Common myeloid progenitor, CD34-positive (primary cell): Measurements from ENCODE around the gene TTYH3.

Source experiments
- CTCF ChIA-PET: fragments of 350-600 bp; sonication (Branson Sonifier 250); formaldehyde crosslinking; loops from one replicate; lab custom pipeline; 2021; ENCODE audit warnings: antibody characterized with exemption; lab: Charles Lee
- POLR2A ChIA-PET: fragments of 350-600 bp; sonication (Branson Sonifier 250); formaldehyde crosslinking; loops from one replicate; lab custom pipeline; 2021; ENCODE audit warnings: antibody characterized with exemption; lab: Charles Lee
- DNase-seq, 3 donors: peaks; one replicate each; pipeline versions ENCODE4 v3.0.0 to v3.0.0-alpha.2; 2013
- H3K27ac ChIP-seq, 2 experiments: 1 replicate in 1 of 2; 2 replicates in 1 of 2; pipeline ENCODE4 v1.7.0; 2013; ENCODE audit warnings: inconsistent platforms in 2 of 2, low read length in 2 of 2, mild to moderate bottlenecking in 2 of 2, low read depth in 1 of 2, moderate library complexity in 1 of 2; ENCODE audit not compliant: severe bottlenecking in 2 of 2, insufficient read depth in 1 of 2, poor library complexity in 1 of 2
- H3K27me3 ChIP-seq, 5 experiments: replicated peaks in 2 of 5; 1 replicate in 3 of 5; 2 replicates in 2 of 5; pipeline versions ENCODE4 v1.6.1 to v1.7.0; 2013; ENCODE audit warnings: low read length in 4 of 5, mild to moderate bottlenecking in 2 of 5, moderate library complexity in 2 of 5, inconsistent platforms in 1 of 5; ENCODE audit not compliant: insufficient read depth in 5 of 5, control insufficient read depth in 4 of 5
- H3K36me3 ChIP-seq, 4 experiments: 1 replicate in 2 of 4; 2 replicates in 2 of 4; pipeline versions ENCODE4 v1.6.1 to v1.7.0; 2013; ENCODE audit warnings: low read length in 3 of 4, control low read depth in 1 of 4, mild to moderate bottlenecking in 1 of 4; ENCODE audit not compliant: control insufficient read depth in 4 of 4, insufficient read depth in 4 of 4
- H3K4me1 ChIP-seq, 4 experiments: 1 replicate in 3 of 4; 2 replicates in 1 of 4; pipeline versions ENCODE4 v1.6.1 to v1.7.1; 2013; ENCODE audit warnings: low read length in 3 of 4, mild to moderate bottlenecking in 3 of 4, control low read depth in 1 of 4, inconsistent platforms in 1 of 4, moderate library complexity in 1 of 4; ENCODE audit not compliant: control insufficient read depth in 4 of 4, insufficient read depth in 4 of 4; ENCODE audit errors: control extremely low read depth in 1 of 4
- H3K4me3 ChIP-seq, 7 experiments: 1 replicate in 4 of 7; 2 replicates in 3 of 7; pipeline versions ENCODE4 v1.5.1 to v1.7.0; 2013; ENCODE audit warnings: mild to moderate bottlenecking in 7 of 7, low read length in 6 of 7, moderate library complexity in 6 of 7, inconsistent platforms in 2 of 7, low read depth in 2 of 7, control low read depth in 1 of 7; ENCODE audit not compliant: insufficient read depth in 4 of 7, control insufficient read depth in 1 of 7; ENCODE audit errors: extremely low read depth in 1 of 7
- H3K9me3 ChIP-seq, 5 experiments: 1 replicate in 4 of 5; 2 replicates in 1 of 5; pipeline versions ENCODE4 v1.6.1 to v1.7.1; 2013; ENCODE audit warnings: low read length in 4 of 5, mild to moderate bottlenecking in 2 of 5, inconsistent platforms in 1 of 5, low read depth in 1 of 5, moderate library complexity in 1 of 5; ENCODE audit not compliant: control insufficient read depth in 4 of 5, insufficient read depth in 2 of 5; ENCODE audit errors: control extremely low read depth in 1 of 5
- WGBS: methylation state at CpG from one replicate; pipeline ENCODE4 v1.1.5; 2013; ENCODE audit not compliant: insufficient coverage; 5-methylcytosine and 5-hydroxymethylcytosine counted together

Gene TTYH3

GRCh38 chr7:2644562-2645273 lies 12.9 kb downstream of the TTYH3 start:
- 86% methylated on average over 14 of the region's 18 CpGs for WGBS
- no peak for DNase-seq
- Histone ChIP-seq H3K4me3 (peak overlapping the region in 5 of 7 experiments; percentile 10 to 58 (median 40)), H3K9me3 (no peaks in the 10 kb centered on the region), H3K27me3 (no peaks in the 10 kb centered on the region), H3K4me1 (peaks cover 0 to 49% (median 43%) of the 10 kb centered on the region in 4 experiments), H3K27ac (no peak overlapping the region), H3K36me3 (peaks cover 0 to 42% (median 17%) of the 10 kb centered on the region in 4 experiments)
- ChIA-PET POLR2A (interaction anchor here (0.8 to 1.5 kb wide), 4 partner anchors 12 to 36 kb away, joined by 3 to 5 read pairs (median 4); no protein-coding TSS in a partner anchor), CTCF (interaction anchor here (0.8 to 4.6 kb wide), 15 partner anchors 9 to 194 kb away, joined by 3 to 33 read pairs (median 4); no protein-coding TSS in a partner anchor)

- H3K27ac ChIP-seq: no peak overlapping the region
- peak; percentile 48 to 86 (median 84) for DNase-seq
- H3K4me1 ChIP-seq: peaks cover 0 to 49% (median 43%) of the 10 kb centered on the region in 4 experiments
- ChIA-PET POLR2A (interaction anchor here (0.6 to 1.5 kb wide), 5 partner anchors 13 to 49 kb away, joined by 3 to 5 read pairs (median 4); no protein-coding TSS in a partner anchor), CTCF (interaction anchor here (0.8 to 4.6 kb wide), 13 partner anchors 9 to 194 kb away, joined by 3 to 33 read pairs (median 4); no protein-coding TSS in a partner anchor)
- H3K27me3 ChIP-seq: no peaks in the 10 kb centered on the region
- H3K9me3 ChIP-seq: no peaks in the 10 kb centered on the region
- WGBS: 3% methylated on average over 14 of the region's 14 CpGs
- peaks cover 0 to 46% (median 22%) of the 10 kb centered on the region in 4 experiments for H3K36me3 ChIP-seq
- H3K4me3 ChIP-seq: peak overlapping the region in 5 of 7 experiments; percentile 23 to 58 (median 40)
Measured at GRCh38 chr7:2645274-2645868, 13.6 kb downstream of the TTYH3 start.

- H3K27me3 ChIP-seq: no peaks in the 10 kb centered on the region
Measured at GRCh38 chr7:2646336-2646679, 14.5 kb downstream of the TTYH3 start.

GRCh38 chr7:2646680-2647571 lies 15.1 kb downstream of the TTYH3 start:
- DNase-seq: no peak
- H3K4me3 ChIP-seq: no peak overlapping the region
- WGBS: 97% methylated on average over 51 of the region's 73 CpGs
- no peaks in the 10 kb centered on the region for H3K27me3 ChIP-seq
- no peak overlapping the region for H3K27ac ChIP-seq
- H3K4me1 ChIP-seq: peaks cover 0 to 37% (median 32%) of the 10 kb centered on the region in 4 experiments
- CTCF ChIA-PET: interaction anchor here (2.2 kb wide), 1 partner anchor 12 kb away, joined by 6 read pairs; no protein-coding TSS in a partner anchor
- H3K36me3 ChIP-seq: peaks cover 0 to 45% (median 25%) of the 10 kb centered on the region in 4 experiments
- H3K9me3 ChIP-seq: no peaks in the 10 kb centered on the region
- POLR2A ChIA-PET: no interaction called here

More at GRCh38 chr7:2646336-2646679, 14.5 kb downstream of the TTYH3 start:
- DNase-seq: no peak
- Histone ChIP-seq H3K36me3 (peaks cover 0 to 46% (median 22%) of the 10 kb centered on the region in 4 experiments), H3K27ac (no peak overlapping the region), H3K9me3 (no peaks in the 10 kb centered on the region), H3K4me3 (no peak overlapping the region), H3K4me1 (peaks cover 0 to 43% (median 37%) of the 10 kb centered on the region in 4 experiments)
- WGBS: 94% methylated on average over 8 of the region's 10 CpGs
- ChIA-PET POLR2A (no interaction called here), CTCF (interaction anchor here (1.9 to 4.6 kb wide), 3 partner anchors 8 to 13 kb away, joined by 4 to 33 read pairs (median 6); no protein-coding TSS in a partner anchor)

GRCh38 chr7:2647594-2648172 lies 15.9 kb downstream of the TTYH3 start:
- 95% methylated on average over 12 of the region's 15 CpGs for WGBS
- CTCF ChIA-PET: interaction anchor here (1.2 to 1.4 kb wide), 2 partner anchors 11 to 39 kb away, joined by 3 to 5 read pairs; no protein-coding TSS in a partner anchor
- Histone ChIP-seq H3K27ac (no peak overlapping the region), H3K4me1 (peaks cover 0 to 40% (median 32%) of the 10 kb centered on the region in 4 experiments), H3K27me3 (no peaks in the 10 kb centered on the region), H3K4me3 (no peak overlapping the region), H3K36me3 (peaks cover 0 to 51% (median 33%) of the 10 kb centered on the region in 4 experiments), H3K9me3 (no peaks in the 10 kb centered on the region)
- POLR2A ChIA-PET: interaction anchor here (0.9 to 1.4 kb wide), 2 partner anchors 13 to 16 kb away, joined by 3 to 4 read pairs; no protein-coding TSS in a partner anchor
- DNase-seq: no peak
